Subcutaneous adipose tissue (tissue), 4 donors: ENCODE measurements around the gene STPG3. TPM values are rescaled to one million over a fixed set of nuclear protein-coding genes. Genes with fewer than 3 reads are reported as not detected.

ENCODE experiments used
- total RNA-seq, 4 donors: library from RNA; depleted of rRNA; stranded (reverse); fragments of >200 nt; gene quantifications; one replicate each; pipeline ENCODE4 v1.1.0, GENCODE V29; 2016
- TF ChIP-seq, protein P1 (sequence below): fragments of 450-650 bp; IDR thresholded peaks from one replicate; pipeline ENCODE4 v1.5.1; 2016; ENCODE audit warnings: low read depth, mild to moderate bottlenecking, control low read depth, antibody characterized with exemption, moderate library complexity

Gene STPG3
- total RNA-seq, 4 donors from 2014 or later, result not detected

DNA sequence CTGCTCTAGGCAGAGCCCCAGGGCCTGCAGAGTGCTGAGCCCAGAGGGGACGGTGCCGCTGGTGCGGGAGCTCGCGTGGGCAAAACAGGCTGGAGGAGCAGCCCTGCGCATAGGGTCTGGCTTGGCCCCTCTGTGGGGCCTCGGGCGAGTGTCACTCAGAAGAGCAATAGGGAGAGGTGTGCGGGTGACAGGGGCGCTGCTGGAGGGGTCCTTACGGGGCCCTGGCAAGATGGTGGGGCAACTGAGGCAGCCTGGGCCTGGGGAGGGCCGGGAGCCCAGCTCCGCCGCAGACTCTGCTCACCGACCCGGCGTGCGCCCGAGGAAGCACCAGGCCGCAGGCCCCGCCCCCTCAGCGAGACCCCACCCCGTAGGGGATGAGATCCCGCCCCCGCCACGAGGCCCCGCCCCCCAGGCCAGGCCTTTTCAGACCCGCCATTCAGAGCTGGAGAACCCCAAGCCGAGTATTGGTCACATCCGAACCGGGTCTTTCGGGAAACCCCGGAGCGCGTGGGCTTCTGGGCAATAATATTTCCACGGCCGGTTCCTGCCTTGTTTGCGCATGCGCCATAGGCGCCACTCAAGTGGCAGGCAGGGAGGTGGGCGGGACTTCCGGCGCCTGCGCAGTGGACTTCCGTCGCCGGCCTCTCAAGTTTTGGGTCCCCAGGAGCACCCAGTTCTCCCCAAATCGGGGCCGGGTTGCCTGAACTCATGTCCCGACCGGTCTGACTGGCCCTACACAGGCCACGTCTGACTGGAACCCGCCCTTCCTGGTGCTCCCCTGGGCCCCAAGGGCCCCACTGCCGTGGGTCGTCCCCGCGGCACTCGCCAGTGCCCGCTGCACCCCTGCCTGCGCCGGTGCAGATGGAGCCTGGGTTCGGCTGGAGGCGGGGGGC is 27.8 kb upstream of the STPG3 start:
- TF ChIP-seq, protein P1, sequence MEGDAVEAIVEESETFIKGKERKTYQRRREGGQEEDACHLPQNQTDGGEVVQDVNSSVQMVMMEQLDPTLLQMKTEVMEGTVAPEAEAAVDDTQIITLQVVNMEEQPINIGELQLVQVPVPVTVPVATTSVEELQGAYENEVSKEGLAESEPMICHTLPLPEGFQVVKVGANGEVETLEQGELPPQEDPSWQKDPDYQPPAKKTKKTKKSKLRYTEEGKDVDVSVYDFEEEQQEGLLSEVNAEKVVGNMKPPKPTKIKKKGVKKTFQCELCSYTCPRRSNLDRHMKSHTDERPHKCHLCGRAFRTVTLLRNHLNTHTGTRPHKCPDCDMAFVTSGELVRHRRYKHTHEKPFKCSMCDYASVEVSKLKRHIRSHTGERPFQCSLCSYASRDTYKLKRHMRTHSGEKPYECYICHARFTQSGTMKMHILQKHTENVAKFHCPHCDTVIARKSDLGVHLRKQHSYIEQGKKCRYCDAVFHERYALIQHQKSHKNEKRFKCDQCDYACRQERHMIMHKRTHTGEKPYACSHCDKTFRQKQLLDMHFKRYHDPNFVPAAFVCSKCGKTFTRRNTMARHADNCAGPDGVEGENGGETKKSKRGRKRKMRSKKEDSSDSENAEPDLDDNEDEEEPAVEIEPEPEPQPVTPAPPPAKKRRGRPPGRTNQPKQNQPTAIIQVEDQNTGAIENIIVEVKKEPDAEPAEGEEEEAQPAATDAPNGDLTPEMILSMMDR, result no peak

DNA sequence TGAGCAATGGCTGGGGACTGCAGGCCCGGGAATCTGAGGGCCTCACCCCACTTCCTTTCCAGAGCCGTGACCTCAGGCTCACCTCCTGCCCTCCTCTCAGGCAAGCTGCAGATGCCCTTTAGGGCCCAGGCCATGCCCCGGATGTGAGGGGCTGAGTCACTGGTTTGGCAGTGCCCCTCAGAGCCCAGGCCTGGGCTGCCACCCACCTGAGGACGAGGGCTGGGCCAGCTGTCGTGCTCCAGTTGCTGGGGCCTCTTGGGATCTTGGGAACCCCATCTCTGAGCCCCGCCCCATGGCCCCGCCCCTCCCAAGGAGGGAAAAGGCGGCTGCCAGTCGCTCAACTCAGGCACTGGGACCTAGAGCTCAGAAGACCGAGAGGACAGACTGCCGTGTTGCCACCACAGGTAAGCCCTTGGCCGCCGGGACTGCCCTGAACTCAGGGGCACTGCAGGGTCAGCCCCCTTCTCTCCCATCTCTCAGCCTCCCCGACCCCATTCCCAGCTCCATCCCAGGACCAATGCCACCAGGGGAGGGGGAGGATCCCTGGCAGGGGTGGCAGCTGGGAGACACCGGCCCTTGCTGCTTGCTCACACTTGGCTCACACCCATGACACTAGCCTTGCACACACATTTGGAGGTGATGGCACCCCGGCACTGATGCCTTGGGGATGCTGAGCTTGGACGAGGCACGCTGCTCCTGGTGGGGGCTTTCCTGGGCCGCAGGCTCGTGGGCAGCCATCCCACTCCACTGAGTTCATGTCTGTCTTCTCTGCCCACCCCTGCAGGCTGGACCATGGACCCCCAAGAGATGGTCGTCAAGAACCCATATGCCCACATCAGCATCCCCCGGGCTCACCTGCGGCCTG is 26.0 kb upstream of the STPG3 start, which contains the start of gene CYSRT1:
CYSRT1 (plus strand) TSS at position 345 of the 865 bp plus-strand sequence; CDS start at position 793, 448 bp downstream.
- TF ChIP-seq, protein P1, result no peak

DNA sequence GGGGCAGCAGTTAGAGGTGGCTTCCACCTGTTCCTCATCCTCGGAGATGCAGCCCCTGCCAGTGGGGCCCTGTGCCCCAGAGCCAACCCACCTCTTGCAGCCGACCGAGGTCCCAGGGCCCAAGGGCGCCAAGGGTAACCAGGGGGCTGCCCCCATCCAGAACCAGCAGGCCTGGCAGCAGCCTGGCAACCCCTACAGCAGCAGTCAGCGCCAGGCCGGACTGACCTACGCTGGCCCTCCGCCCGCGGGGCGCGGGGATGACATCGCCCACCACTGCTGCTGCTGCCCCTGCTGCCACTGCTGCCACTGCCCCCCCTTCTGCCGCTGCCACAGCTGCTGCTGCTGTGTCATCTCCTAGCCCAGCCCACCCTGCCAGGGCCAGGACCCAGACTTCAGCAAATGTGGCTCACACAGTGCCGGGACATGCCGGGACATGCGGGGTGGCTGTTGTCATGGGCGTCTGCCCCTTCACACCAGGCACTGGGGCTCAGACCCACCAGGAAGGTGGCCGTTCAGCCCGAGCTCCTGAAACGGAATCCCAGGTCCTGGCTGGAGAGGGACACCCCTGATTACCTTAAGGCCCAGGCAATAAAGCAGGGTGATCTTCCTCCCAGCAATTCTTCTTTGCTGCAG is 25.3 kb upstream of the STPG3 start:
- TF ChIP-seq, protein P1, result no peak

DNA sequence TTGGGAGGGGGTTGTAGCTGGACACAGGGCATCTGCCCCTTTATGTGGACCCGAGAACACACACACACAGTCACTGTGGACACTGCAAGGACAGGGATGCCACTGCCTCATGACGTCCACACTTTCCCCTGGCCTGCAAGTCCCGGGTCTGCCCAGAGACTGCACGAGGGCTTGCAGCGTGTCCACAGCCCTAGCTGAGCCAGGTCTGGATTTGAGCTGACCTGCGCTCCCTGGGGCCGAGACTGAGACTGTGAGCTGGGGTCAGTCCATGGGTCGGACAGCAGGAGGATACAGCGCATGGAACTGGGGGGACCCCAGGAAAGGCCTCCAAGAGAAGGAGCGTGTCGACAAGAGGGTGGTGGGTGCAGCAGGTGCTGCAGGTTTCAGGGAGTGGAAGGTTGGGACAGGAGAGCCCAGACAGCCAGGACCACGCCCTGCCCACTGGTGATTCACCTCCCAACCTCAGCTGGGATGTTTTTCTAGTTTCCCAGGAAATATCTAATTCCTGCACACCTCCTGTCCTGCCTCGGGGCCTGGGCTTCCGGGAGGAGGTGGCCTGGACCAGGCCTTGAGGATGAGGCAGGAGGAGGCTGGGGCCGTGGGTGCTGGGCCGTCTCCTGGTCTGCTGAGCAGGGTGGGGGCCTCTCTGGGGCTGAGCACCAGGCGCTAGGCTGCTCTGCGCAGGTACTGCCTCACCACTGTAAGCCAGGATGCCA is 24.6 kb upstream of the STPG3 start:
- TF ChIP-seq, protein P1, result no peak

DNA sequence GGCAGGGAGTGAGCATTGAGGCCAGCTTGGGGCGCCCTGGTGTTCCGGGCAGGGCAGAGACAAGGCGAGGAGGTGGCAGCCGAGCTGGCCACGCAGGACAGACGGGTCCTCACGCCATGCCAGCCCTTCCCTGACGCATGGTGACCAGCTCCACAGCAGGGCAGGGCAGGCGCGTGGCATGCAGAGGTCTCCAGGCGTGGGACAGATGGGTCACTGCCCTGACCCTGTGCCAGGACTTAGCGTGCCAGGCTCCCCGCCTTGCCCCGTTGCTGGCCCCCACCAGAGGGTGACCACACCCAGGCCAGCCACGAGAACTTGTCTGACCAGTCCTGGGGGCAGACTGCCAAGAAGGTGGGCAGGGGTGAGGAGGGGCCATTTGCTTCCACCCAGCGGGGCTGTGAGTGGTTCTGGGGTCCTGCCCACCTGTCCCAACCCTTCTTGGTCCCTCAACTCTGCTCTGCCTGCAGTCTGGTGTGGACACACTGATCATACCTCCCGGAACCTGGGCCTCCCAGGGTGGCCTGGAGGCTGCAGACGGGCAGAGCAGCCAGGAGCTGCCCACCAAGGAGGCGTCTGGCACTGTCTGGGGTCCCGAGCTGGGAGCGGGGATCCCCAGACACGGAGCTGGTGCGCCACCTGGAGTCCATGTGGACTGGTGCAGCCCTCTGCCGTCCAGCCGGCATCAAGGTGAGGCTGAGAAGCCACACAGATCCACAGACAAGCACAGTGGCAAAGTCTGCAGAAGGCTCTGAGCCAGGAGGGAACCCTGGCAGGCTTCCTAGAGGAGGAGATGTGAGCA is 23.8 kb upstream of the STPG3 start, which contains the start of gene RNF224:
RNF224 (plus strand) TSS at position 449 of the 799 bp plus-strand sequence. CDS start 834 bp downstream, outside the sequence.
- TF ChIP-seq, protein P1, result no peak

DNA sequence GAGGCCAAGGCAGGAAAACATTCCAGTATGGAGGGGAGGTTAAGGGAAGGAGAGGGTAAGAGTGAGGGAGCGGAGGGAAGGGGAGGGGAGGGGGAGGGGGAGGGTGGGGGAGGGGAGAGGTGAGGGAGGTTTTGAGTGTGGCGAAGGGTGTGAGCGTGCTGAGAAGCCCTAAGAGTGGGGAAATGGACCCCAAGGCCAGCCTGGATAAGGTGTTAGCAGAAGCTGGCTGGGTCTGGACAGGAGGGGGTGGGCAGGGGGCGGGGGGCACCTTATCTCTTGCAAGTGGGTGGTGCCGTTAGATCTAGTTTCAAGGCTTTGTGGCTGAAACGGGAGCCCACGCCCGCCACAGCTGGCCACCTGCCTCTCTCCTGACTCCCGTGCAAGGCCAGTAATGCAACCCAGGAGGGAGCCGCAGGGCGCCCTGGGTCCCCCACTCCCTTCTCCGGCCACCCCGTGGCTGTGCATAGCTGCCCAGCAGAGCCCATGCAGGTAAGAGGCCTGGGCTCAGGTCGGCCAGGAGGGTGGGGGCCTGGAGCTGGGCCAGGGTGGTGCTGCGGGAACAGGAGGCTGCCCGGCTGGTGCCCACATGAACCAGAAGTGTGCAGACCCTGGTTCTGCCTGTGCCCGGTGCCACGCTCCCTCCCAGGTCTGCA is 23.1 kb upstream of the STPG3 start:
- TF ChIP-seq, protein P1, result no peak
